A549 (cell line): Measurements from ENCODE around the gene RNF213.

Experiments
- BHLHE40 ChIP-seq: IDR thresholded peaks from 2 replicates; pipeline ENCODE4 v1.6.1; 2012; ENCODE audit warnings: low read depth, low read length, inconsistent platforms
- HEYL ChIP-seq: fragments of 250-450 bp; sonication (Bioruptor Pico); IDR thresholded peaks from 2 replicates; pipeline ENCODE4 v1.8.0; 2021; ENCODE audit warnings: mild to moderate bottlenecking, moderate library complexity
- TP53 ChIP-seq: fragments of 250-450 bp; sonication (Bioruptor Pico); IDR thresholded peaks from 2 replicates; pipeline ENCODE4 v1.5.0; 2021; ENCODE audit warnings: mild to moderate bottlenecking, moderate library complexity

DNA sequence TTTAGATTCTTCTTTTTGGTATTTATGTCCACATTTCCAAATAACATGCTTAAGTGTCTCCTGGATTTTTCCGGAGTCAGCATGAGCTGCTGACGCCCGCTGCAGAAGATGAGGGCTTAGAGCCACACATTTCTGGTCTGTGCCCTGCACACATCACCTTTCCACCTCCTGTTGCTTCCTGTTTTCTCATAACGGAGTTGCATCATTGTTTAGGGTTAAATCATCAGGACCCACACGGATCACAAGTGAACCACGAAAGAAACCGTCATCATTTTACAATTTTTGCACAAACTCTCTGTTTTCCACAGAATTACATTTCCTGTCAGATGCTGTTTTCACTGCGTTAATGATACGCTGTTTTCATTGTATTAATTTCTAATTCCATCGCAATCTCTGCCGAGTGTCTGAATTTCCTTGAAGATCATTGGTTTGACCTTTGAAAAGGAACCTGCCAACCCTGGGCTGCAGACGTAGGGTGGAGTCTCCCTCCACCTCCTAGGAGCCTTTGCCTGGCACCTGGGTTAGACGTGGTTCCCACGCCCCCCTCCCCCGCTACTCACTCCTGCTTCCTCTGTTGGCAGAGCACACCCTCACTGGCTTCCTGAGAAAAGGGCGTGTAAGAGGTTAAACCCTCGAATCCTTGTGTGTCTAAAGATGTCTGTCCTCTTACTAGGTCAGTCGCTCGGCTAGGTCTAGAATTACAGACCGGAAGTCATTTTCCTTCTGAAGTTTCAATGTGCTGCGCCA is 68.2 kb downstream of the RNF213 start:
- TF ChIP-seq TP53 (CRISPR knock-in tag) (no peak), HEYL (CRISPR knock-in tag) (no peak), BHLHE40 (no peak)
